Measurements from ENCODE around the gene GGN. TPM values are rescaled to one million over a fixed set of nuclear protein-coding genes. Genes with fewer than 3 reads are reported as not detected.
A peak's percentile ranks its signal among the peaks of the same experiment; 100 is the strongest.

The GGN gene
- polyA plus RNA-seq, 1 of the 3 experiments (the other 2 are of a cell fraction) = 0.48 TPM

DNA sequence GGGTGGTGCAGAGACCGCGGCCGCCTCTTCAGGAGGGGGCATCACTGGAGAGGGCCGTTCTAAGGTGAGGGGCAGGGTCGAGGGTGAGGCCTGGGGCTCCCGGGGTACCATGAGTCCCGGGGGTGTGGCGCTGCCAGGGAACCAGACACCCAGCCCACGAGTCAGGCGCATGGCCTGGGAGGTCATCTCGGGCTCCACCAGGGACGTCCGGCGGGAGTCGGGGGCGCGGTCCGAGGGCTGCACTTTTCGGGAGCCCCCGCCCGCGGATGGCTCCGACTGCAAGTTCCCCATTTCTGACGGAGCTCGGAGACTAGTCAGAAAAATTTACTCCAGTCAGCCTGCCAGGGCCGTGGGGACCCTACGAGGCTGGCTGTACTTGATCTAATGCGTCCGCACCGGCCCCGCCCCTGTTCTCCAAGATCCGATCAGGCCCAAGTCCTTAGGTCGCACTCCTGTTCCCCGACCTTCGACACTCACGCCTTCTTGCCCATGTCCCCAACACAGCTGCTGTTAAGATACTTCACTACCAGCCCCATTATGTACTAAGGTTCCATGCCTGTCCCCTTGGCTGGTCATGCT lies 774 bp downstream of the GGN start (continued):
- no peak for TF ChIP-seq ELF1 (IDR thresholded peaks at IDR 0.05)
- TF ChIP-seq TAF1 (IDR thresholded peaks at IDR 0.05; ENCODE audit: borderline replicate concordance, low read depth, low read length) = no peak
- no peak for TF ChIP-seq RFX5 (IDR thresholded peaks at IDR 0.05; ENCODE audit: low read length)
- TF ChIP-seq CHD2 (IDR thresholded peaks at IDR 0.05; ENCODE audit: low read length, partially characterized antibody) = no peak
- TF ChIP-seq RCOR1 (IDR thresholded peaks at IDR 0.05; ENCODE audit: low read length) = no peak
- TF ChIP-seq GABPA (IDR thresholded peaks at IDR 0.05; ENCODE audit: low read depth) = no peak
- TF ChIP-seq, protein P1, sequence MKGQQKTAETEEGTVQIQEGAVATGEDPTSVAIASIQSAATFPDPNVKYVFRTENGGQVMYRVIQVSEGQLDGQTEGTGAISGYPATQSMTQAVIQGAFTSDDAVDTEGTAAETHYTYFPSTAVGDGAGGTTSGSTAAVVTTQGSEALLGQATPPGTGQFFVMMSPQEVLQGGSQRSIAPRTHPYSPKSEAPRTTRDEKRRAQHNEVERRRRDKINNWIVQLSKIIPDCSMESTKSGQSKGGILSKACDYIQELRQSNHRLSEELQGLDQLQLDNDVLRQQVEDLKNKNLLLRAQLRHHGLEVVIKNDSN (IDR thresholded peaks at IDR 0.05; ENCODE audit: borderline replicate concordance, low read depth) = no peak
- TF ChIP-seq FOXM1 (IDR thresholded peaks at IDR 0.05; ENCODE audit: low read depth) = no peak
- TF ChIP-seq NFIC (IDR thresholded peaks at IDR 0.05; ENCODE audit: borderline replicate concordance) = no peak

DNA sequence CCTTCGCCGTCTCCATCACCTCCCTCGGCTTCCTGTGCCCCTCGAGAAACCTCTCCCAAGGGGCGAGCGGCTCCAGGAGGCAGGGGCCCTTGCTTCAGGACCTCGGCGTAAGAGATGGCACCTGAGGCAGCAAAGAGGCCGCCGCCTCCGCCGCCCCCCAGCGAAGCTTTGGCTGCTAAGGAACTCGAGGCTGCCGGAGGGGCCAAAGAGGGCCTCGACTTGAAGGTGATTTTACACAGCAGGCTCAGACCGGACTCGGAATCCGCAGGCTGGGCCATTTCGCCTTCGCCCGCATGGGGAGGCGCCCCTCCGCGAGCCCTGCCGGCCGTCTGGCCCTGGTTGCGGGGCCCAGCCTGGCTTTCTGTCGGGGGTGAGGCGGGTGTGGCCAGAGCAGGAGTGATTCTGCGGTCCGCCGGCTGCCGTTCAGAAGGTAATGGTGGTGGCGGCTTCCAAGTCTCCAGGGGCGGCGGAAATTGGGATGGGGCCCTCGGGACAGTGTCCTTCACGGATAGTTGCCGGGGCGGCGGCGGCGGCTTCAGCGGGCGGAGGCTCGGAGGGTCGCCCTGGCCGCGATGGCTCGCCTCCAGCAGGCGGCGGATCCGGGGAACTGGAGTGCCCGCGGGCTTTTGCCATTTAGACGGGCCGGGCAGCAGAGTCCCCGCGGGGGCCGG lies 1.4 kb downstream of the GGN start:
- POLR2A ChIA-PET = no interaction called here
- CTCF ChIA-PET = interaction anchor here (1.2 kb wide), 1 partner anchor 544 kb away, joined by 3 read pairs; the partner anchor contains the start of genes MRPS12 and SARS2
- 89% methylated on average over 36 of the region's 61 CpGs for WGBS (ENCODE audit: low lambda C conversion rate)

More for the DNA sequence above, 1.4 kb downstream of the GGN start:
- Histone ChIP-seq H3K27me3 (ENCODE audit: insufficient read depth) (no peaks in the 10 kb centered on the region), H3K4me3 (ENCODE audit: low read depth in 2 of 2, low read length in 1 of 2) (peak overlapping the region in 1 of 2 experiments; percentile 99; a peak in 2 of 4 replicates), H3K9me2 (no peaks in the 10 kb centered on the region), H3K27ac (ENCODE audit: low read depth in 2 of 2, low read length in 1 of 2) (peak overlapping the region in 1 of 2 experiments; percentile 95; a peak in 1 of 4 replicates), H3F3A (replicated peaks; ENCODE audit: insufficient read depth) (peaks cover 20% of the 10 kb centered on the region), H3K79me2 (ENCODE audit: insufficient read depth) (peaks cover 24% of the 10 kb centered on the region), H3K4me1 (ENCODE audit: control insufficient read depth in 1 of 2, insufficient read depth in 2 of 2, low read depth in 1 of 2, low read length in 1 of 2) (peaks cover 9 to 13% of the 10 kb centered on the region in 2 experiments; a peak in 2 of 4 replicates), H3K4me2 (peak overlapping the region; percentile 98), H2AFZ (ENCODE audit: low read depth) (no peak overlapping the region), H3K36me3 (replicated peaks in 1 of 2; ENCODE audit: control insufficient read depth in 1 of 2, insufficient read depth in 2 of 2, low read length in 1 of 2) (peaks cover 13 to 29% of the 10 kb centered on the region in 2 experiments), H3K9me3 (no peaks in the 10 kb centered on the region), H4K20me1 (ENCODE audit: insufficient read depth) (0 out of 2 replicates have a peak, but pooled peaks cover 5% of the 10 kb centered on the region), H3K9ac (peak overlapping the region; percentile 70; the same call in 1 of the 2 replicates)
- no peak for DNase-seq
- no peak for TF ChIP-seq ELF1 (IDR thresholded peaks at IDR 0.05)
- no peak for TF ChIP-seq EP300 (IDR thresholded peaks at IDR 0.05; ENCODE audit: borderline replicate concordance in 1 of 2, low read depth in 1 of 2, low read length in 1 of 2)
- TF ChIP-seq FOXM1 (IDR thresholded peaks at IDR 0.05; ENCODE audit: low read depth) = no peak
- TF ChIP-seq NFIC (IDR thresholded peaks at IDR 0.05; ENCODE audit: borderline replicate concordance) = no peak
- TF ChIP-seq TCF12 (IDR thresholded peaks at IDR 0.05) = no peak
- TF ChIP-seq GATA2 (CRISPR knock-in tag; IDR thresholded peaks at IDR 0.05) = no peak
- TF ChIP-seq TEAD4 (IDR thresholded peaks at IDR 0.05; ENCODE audit: borderline replicate concordance, insufficient read depth) = no peak
- TF ChIP-seq, protein P2, sequence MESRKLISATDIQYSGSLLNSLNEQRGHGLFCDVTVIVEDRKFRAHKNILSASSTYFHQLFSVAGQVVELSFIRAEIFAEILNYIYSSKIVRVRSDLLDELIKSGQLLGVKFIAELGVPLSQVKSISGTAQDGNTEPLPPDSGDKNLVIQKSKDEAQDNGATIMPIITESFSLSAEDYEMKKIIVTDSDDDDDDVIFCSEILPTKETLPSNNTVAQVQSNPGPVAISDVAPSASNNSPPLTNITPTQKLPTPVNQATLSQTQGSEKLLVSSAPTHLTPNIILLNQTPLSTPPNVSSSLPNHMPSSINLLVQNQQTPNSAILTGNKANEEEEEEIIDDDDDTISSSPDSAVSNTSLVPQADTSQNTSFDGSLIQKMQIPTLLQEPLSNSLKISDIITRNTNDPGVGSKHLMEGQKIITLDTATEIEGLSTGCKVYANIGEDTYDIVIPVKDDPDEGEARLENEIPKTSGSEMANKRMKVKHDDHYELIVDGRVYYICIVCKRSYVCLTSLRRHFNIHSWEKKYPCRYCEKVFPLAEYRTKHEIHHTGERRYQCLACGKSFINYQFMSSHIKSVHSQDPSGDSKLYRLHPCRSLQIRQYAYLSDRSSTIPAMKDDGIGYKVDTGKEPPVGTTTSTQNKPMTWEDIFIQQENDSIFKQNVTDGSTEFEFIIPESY (IDR thresholded peaks at IDR 0.05; ENCODE audit: borderline replicate concordance, low read depth) = no peak
- TF ChIP-seq MEF2A (IDR thresholded peaks at IDR 0.05; ENCODE audit: borderline replicate concordance, low read depth) = no peak
- TF ChIP-seq, protein P3, sequence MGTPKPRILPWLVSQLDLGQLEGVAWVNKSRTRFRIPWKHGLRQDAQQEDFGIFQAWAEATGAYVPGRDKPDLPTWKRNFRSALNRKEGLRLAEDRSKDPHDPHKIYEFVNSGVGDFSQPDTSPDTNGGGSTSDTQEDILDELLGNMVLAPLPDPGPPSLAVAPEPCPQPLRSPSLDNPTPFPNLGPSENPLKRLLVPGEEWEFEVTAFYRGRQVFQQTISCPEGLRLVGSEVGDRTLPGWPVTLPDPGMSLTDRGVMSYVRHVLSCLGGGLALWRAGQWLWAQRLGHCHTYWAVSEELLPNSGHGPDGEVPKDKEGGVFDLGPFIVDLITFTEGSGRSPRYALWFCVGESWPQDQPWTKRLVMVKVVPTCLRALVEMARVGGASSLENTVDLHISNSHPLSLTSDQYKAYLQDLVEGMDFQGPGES (IDR thresholded peaks at IDR 0.05; ENCODE audit: low read depth, low read length) = no peak
- TF ChIP-seq SMC3 (IDR thresholded peaks at IDR 0.05; ENCODE audit: low read depth, low read length) = no peak
- TF ChIP-seq RXRA (IDR thresholded peaks at IDR 0.05; ENCODE audit: borderline replicate concordance, low read depth) = no peak

Measured in SK-N-SH (cell line).